OCI-M2 (cell line): Measurements from ENCODE around the gene NT5M.

Experiments used
- DNase-seq: peaks from one replicate; lab custom pipeline; 2025; ENCODE audit not compliant: unreplicated experiment; lab: John Stamatoyannopoulos, UW

Gene NT5M

DNA sequence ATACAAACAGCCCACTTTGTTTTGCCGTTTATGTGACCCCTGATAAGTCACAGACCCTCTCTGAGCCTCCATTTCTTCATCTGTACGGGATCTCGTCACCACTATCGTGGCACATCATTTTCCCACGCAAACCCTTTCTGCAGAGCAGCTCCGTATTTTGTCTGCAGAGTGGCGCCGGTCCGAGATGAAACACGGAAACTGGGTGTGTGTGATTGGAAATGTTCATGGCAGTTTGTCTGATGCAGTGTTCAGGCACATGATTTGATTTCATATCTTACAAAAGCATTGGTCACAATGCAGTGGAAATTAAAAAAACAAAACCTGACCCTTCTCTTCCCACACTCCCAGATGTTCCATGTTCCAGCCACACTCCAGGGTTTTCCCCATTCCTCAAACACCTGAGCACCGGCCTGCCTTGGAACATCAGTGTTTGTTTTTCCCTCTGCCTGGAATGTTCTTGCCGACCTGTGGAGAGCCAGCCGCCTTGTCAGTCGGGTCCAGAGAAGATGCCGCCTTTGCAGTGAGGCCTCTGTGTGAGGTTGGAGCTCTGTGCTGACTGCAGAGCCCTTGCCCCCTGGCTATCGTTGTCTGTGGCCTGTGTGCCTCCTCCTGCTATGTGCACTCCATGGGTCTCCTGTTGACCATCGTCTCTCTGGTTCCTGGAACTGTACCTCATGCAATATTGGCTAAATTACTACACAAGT lies 39.2 kb downstream of the NT5M start:
- DNase-seq: no peak

DNA sequence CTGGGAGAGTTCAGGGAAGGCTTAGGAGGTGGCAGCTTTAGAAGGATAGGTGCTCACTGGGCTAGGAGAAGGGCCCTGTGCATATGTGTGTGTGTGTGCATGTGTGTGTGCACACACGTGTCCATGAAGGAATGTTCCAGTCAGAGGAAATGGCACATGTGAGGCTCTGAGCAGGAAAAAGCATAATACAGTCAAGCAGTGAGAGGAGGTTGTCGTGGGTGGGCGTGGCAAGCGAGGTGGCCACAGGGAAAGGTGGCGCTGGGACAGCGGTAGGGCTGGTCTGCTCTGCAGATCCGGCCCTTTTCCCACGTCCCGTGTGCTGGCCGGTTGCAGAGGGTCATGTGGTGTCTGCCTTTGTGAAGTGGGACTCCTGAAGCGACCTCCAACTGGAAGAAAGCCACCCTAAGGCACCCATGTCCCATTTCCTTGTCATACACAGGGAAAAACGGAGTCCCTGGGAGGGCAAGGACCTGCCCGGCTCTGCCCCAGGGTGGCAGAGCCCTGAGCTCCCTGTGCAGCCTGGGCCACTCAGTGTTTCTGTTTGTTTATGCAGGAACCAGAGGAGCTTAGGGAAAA lies 40.1 kb downstream of the NT5M start:
- DNase-seq: no peak

DNA sequence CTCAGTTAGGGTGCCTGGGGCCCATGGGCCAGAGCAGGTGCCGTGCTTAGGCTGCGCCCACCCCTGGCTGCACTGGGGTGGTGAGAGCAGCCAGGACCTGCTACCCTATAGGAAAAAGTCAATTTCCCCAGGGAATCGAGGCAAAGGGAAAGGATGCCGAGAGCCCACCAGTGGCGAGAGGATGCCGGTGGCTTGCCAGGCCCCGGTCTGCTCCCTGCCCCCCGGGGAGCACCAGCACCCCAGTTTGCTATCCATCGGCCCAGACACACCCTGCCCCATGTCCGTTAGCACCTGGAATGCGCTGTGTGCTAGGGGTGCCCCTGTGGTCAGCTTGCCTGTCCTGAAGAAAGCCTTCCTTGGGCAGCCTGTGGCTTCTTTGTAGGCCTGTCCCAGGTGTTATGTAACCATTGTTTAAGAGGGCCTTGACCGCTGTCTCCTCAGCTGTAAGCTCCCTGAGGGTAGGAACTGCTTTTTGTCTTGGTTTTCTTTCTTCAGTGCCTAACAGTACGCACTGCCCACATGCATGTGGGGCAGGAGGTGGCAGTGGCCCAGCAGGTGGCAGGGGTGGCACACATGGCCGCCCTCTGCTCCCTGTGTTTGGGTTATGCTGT lies 40.8 kb downstream of the NT5M start:
- no peak for DNase-seq

DNA sequence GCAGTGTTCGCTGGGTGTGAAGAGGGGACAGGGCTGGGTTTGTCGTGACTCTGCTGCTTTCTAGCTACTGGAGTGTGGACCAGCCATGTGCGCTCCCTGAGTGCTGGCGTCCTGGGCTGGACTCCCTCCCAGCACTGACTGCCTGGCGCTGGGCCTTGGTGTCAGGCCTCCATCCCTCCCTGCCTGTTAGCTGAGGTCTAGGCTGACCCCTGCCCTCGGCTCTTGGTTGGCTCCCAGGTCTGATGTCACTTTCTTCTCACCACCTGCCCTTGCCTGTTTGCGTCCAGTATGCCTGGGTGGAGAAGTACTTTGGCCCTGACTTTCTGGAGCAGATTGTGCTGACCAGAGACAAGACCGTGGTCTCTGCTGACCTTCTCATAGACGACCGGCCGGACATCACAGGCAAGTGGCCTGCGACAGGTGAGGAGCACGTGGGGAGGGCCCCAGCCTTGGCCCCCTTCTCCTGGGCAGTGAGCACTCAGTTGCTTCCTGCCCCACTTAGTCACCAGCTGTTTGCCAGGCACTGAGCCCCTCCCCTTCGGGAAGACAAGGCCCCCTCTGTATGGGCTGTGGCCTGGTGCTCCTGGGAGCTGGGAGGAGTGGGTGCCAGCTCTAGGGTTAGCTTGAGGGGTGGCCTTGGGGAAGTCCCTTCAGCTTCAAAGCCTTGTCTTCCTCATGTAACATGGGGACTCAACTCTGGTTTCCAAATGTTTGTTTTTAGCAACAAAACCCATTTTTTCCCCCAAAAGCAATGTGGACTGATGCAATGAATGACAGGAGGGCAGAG lies 41.5 kb downstream of the NT5M start:
- DNase-seq: no peak

DNA sequence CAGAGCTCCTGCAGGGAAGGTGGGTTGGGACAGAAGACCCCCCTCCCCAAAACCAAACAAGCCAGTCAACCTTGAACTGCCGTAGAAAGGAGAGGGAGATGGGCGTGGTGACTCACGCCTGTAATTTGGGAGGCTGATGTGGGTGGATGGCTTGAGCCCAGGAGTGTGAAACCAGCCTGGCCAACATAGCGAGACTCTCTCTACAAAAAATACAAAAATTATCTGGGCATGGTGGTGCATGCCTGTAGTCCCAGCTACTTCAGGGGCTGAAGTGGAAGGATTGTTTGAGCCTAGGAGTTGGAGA lies 42.1 kb downstream of the NT5M start:
- DNase-seq: no peak

DNA sequence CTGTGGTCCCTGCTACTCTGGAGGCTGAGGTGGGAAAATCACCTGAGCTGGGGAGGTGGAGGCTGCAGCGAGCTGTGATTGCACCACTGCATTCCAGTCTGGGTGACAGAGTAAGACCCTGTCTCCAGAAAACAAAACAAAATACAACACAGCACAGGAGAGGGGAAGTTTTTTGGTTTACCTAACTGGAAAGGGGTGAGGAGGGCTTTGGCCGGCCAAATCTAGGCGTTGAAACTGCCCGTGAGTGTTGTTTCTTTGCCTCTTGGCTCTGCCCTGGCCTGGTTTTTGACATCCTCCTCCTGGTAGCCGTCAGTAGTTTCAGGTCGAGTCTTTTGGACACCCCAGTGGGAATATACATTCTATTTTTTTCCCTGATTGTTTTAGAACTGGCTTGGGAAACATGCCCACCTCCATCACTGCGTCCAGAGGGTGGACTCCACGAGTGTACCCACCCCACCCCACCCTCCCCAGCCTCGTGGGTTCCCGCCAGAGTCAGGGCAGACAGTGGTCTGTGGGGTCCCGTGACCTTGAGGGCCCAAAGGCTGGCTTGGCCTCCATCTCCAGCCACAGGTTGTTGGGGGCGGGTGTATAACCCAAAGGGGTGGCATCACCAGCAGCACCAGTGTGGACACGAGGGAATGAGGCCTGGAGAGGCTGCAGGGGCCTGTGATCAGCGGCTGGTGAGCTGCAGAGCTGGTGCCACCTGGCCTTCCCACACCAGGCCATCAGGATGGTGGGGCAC lies 42.7 kb downstream of the NT5M start:
- DNase-seq: no peak

DNA sequence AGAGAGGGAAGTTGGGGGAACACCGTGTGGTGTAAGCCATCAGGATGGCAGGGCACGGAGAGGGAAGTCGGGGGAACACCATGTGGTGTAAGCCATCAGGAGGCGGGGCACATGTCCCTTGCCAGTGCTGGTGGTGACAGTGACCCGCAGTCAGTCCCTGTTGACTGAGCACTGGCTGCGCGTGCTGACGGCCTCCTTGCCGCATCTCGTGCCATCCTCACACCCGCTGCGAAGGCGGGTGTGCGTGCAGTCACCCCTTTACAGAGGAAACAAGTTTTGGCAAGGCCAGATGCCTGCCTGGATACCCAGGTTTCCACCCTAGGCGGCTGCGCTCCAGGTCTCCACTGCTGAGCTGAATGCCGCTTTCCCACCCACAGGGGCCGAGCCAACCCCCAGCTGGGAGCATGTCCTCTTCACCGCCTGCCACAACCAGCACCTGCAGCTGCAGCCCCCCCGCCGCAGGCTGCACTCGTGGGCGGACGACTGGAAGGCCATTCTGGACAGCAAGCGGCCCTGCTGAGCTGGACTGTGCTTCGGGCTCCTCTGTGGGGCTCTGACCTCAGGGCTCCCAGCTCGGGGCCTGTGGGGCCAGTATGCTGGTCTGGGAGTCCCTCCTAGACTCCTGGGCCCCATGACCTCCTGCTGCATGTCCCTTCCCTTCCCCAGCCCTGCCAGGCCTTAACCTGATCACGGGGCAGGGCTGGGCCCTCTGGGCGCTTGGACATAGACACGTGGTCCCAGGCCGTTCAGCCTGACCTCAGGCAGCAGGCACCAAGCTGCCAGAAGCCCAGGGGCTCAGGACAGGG lies 43.5 kb downstream of the NT5M start:
- no peak for DNase-seq

DNA sequence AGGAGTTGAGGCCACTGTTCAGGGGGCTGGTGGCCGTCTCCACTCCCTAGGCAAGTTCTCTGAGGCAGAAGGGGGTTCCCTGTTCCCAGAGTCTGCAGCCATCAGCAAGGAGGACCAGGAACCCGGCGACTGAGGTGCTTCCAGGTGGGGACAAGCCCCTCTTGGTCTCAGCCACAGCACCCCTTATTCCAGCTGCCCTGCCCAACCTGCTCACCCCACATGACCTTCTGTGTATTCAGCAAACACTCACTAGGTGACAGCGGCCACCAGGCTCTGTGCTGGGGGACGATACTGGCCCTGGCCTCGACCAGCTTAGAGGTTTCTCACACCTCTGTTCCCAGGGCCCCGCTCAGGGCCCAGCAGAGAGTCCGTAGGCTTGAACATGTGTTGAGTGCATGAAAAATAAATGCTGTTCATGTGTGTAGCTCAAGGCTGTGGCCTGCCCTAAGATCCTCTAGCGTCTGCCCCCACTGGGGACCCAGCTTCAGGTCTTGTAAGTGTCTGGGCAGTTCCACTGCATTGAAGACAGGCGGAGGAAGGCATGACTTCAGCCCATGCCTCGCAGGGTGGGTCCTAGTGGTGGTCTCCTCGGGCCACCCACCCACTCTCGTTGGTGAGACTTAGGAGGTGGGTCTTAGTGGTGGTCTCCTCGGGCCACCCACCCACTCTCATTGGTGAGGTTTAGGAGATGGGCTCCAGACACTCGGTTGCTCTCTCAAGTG lies 44.2 kb downstream of the NT5M start:
- DNase-seq: no peak

DNA sequence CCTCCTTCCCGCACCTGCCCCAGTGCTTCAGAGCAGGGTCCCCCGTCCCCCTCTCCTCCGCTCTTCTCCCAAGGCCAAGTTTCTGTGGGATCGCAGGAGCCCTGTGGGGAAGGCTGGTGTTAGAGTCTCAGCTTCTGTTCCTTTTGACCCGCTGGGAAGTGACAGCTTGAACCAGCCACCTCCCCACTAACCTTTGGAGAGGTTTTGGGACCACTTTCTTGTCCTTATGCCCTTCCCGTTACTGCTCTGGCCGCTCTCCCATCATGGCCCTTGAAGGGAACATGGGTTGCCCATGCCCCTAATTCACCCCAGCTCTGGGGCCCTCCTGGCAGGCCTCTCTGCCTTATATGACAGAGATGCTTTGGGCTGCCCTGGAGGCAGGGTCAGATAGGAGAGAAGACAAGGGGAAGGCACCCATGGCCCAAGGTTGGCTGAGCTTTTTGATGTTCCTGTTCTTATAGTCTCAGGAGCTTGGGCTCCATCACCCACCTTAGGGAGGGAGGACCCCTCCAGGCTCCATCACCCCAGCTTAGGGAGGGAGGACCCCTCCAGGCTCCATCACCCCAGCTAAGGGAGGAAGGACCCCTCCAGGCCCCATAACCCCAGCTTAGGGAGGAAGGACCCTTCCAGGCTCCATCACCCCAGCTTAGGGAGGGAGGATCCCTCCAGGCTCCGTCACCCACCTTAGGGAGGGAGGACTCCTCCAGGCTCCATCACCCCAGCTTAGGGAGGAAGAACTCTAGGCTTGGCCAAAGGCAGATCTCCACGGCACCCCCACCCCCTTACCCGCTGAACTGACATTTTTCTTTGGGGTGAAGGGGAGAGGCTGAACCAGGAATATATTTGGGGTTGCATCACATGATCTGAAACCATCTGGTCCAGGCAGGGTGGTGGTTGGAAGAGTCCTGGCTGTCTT lies 45.0 kb downstream of the NT5M start:
- DNase-seq: no peak

DNA sequence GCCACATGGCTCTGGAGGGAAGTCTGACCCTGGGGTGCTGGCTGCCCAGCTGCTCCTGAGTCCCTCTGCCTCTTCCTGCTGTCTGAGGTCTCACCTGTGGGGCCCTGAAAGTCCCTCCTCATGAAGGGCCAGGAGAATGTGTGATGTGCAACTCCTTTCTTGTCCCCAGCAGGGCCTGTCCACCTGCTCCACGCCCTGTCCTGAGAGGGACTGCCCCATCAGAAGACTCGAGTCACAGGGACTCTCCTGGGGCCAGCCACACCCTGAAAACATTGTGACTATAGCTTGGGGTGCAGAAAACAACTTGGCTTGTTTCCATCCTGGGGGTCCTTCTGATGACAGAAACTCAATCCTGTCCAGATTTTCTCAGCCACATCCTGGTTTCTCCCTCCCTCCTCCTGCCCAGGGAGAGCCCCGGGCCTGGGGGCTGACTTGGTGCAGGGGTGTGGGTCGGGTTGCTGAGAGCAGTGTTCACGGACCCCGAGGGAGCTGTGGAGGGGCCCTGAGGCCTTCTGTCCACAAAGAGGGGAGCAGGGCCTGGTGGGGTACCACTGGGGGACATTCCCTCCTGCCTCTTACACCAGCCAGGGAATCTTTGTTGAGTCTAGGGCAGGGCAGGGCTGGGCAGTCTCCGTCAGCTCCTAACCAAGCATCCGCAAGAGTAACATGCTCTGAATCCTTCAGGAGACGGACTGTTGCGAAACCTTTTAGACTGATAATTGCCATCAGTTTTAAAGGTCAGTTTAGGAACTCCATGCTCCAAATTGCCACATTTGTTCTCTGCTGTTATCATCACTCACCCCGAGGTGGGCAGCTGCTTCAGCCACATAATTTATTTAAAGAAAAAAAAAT lies 45.9 kb downstream of the NT5M start:
- DNase-seq: no peak

DNA sequence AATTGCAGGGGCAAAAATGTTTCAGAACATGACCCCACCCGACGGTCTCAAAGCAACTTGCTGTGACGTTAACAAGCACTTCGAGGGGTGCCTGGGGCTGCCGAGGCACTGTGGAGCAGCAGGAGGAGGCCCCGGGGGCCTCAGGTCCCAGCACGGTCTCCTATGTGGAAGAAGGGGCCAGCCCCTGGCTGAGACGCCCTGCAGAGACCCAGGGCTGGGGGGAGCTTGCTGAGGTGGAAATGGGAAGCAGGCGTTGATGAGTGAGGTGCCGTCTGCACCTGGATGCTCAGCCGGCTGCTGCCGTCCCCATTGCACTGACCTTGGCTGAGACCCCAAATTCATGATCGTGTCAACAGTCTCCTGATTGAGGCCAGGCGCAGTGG lies 46.5 kb downstream of the NT5M start:
- no peak for DNase-seq

DNA sequence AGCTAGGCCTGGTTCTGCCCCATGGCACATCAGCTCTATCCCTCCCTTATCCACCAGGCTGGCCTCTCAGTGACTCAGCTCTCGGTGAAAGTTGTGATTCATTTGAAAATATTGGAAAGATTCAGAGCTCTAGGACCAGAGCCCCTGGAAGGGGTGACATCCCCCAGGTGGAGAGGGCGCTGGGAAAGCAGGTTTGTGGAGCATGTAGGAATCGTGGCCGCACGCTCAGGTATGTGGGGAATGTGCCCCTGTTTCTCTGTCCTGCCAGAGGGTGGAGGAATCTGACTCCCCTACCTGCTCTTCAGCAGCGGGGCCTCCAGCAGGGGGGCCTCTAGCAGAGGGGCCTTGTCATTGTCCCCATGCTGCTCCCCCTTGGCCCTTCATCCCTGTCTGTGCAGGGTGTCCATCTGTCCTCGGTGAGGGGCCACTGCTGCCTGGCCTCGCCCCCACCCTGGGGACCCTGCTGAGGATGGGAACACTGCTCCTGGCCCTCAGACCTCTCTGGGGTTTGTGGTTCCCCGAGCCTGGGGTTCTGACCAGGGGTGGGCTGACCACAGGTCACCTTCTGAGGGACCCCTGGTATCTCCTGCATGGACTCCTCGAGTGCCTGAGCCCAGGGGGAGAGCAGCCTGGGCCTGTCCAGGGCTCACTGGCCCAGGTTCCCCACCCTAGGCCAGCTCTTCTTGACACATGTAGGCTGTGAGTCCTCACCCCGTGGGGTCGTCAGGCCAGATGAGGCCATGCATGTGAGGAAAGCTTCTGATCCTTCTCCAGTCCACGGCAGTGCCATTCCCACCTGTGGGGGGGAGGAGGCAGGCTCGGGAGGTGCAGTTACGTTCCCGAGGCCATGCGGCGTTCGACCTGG lies 47.5 kb downstream of the NT5M start:
- DNase-seq: no peak

DNA sequence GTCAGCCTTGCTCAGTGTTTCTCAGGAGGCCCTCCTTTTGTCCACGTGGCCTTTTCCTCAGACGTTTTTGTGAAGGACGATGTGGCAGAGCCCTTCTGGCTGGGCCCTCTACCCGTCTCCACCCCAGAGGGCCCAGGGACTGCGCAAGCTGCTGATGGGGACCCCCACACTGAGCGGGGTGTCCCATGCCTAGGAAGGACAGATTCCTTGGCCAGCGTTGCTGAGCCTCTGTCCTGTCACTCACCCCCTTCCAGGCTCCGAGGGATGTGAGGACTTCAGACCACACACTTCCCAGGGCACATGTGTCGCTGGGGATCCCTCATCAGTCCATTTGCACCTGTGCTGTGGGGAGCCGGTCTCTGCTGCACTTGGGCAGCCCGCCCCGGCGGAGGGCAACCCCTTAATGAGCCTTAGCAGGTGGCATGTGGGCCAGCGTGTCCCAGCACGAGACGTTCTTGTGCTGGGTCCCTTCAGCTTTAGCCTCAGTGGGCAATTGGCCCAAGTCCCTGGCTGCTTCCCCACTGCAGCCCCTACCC lies 48.3 kb downstream of the NT5M start:
- DNase-seq: no peak

DNA sequence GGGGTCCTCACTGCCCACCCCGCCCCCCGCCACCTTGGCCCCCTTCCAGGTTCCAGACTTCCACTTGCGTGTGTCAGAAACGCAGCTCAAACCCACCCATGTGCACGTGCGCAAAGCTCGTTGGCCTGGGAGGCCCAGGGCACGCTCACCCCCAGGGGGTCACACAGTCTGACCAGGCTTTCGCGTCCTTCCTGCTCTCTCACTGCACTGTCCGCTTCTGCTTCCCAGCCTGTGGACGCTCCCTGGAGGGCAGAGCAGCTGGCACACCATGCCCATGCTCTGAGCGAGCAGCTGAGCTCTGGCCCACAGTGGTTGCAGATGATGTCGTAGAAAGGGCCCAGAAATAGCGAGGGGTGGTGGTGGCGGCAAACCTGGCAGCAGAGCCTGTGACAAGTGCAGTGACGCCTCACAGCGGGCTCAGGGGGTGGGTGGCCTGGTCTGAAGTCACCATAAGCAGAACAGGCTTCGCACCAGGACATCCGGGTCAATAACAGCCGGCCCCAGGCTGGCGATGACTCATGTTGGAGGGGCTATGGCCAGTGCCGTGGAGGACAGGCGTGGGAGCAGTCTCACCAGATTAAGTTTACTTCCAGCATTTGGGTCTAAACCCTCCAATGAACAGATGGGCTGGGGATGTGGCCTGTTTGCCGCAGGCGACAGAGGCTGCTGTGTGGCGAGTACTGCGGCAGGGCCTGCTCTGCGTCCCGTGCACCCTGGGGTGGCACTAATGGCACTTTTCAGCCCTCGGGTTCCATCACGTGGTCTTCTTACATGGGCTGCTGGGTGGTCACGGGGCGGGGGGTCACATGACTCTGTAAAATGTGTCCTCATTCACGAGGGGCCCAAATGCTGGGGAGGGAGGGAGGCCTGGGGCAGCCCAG lies 49.0 kb downstream of the NT5M start:
- no peak for DNase-seq

DNA sequence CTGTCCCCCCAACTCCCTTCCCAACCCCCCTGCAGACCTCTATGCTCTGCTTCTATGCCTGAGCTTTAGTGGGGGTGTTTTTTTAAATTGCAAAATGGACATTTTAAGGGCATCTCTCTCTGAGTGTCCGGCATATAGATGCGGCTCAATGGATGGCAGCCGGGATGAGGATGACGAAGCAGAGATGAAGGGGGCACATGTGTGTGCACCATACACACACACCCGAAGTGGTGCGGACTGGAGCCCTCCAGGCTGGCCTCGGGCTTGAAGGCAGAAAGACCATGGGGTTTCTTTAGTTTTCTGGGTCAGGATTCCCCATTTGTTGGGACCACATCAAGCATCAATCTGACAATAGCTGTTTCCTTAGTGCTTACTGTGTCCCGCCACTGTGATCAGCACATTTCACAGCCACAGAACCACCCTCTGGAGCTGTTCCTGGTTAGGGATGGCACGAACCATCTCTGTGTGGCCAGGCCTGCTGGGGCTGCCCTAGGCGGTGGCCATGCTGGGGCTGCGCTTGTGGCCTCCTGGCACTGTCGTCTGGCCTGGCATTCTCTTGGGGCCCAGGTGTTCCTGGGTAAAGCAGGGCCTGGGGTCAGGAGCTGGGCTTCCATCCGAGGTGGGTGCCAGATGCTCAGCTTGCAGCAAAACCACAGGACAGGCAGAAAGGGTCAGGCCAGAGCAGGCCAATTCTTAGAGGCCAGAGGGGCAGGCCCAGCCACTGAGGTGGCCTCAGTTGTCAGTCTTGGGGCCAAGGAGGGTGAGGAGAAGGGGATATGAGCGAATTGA lies 49.9 kb downstream of the NT5M start:
- no peak for DNase-seq
